DOHH2 (cell line): ENCODE data around the gene PODXL2.

Source experiments
- H3F3A ChIP-seq: fragments of 200-600 bp; sonication (generic), shearing (Covaris generic); 2 replicates; pipeline ENCODE4 v1.6.0; 2016; ENCODE audit warnings: antibody characterized with exemption, mild to moderate bottlenecking; ENCODE audit not compliant: control insufficient read depth, insufficient read depth
- H3K27ac ChIP-seq: fragments of 200-600 bp; sonication (generic); 2 replicates; pipeline ENCODE4 v1.5.1; 2014; ENCODE audit warnings: low read depth, mild to moderate bottlenecking, low read length, moderate library complexity
- H3K27me3 ChIP-seq: fragments of 200-600 bp; sonication (generic); 2 replicates; pipeline ENCODE4 v1.6.1; 2014; ENCODE audit warnings: mild to moderate bottlenecking, low read length, mixed read lengths; ENCODE audit not compliant: control insufficient read depth
- H3K36me3 ChIP-seq: fragments of 200-600 bp; sonication (generic); 2 replicates; pipeline ENCODE4 v1.6.1; 2014; ENCODE audit warnings: mild to moderate bottlenecking, low read length, moderate library complexity, mixed read lengths; ENCODE audit not compliant: control insufficient read depth
- H3K4me1 ChIP-seq: fragments of 200-600 bp; sonication (generic); 2 replicates; pipeline ENCODE4 v1.6.1; 2014; ENCODE audit warnings: mild to moderate bottlenecking, low read length, mixed read lengths; ENCODE audit not compliant: control insufficient read depth
- H3K4me2 ChIP-seq: fragments of 200-600 bp; sonication (generic); 2 replicates; pipeline ENCODE4 v1.6.0; 2014; ENCODE audit warnings: mild to moderate bottlenecking, low read length, moderate library complexity
- H3K4me3 ChIP-seq: fragments of 200-600 bp; sonication (generic); 2 replicates; pipeline ENCODE4 v1.5.1; 2014; ENCODE audit warnings: mild to moderate bottlenecking, low read length, mixed read lengths
- H3K79me2 ChIP-seq: fragments of 200-600 bp; sonication (generic); 2 replicates; pipeline ENCODE4 v1.6.1; 2014; ENCODE audit warnings: mild to moderate bottlenecking, low read length, mixed read lengths; ENCODE audit not compliant: control insufficient read depth
- H3K9me2 ChIP-seq: fragments of 200-600 bp; sonication (generic); replicated peaks from 2 replicates; pipeline ENCODE4 v1.6.1; 2014; ENCODE audit warnings: mild to moderate bottlenecking, low read length, mixed read lengths; ENCODE audit not compliant: control insufficient read depth
- H3K9me3 ChIP-seq: fragments of 200-600 bp; sonication (generic); 2 replicates; pipeline ENCODE4 v1.6.1; 2014; ENCODE audit warnings: antibody characterized with exemption, low read length, mixed read lengths; ENCODE audit not compliant: control insufficient read depth, insufficient read depth
- H4K20me1 ChIP-seq: fragments of 200-600 bp; sonication (generic); 2 replicates; pipeline ENCODE4 v1.6.0; 2014; ENCODE audit warnings: low read depth, mild to moderate bottlenecking, antibody characterized with exemption, low read length, moderate library complexity; ENCODE audit not compliant: control insufficient read depth, insufficient read depth
- CTCF ChIP-seq: fragments of 200-600 bp; sonication (generic); IDR thresholded peaks from one replicate; pipeline ENCODE4 v1.5.1; 2014; ENCODE audit warnings: antibody characterized with exemption, mild to moderate bottlenecking, low read depth, low read length; ENCODE audit not compliant: poor library complexity, severe bottlenecking
- EZH2phosphoT487 ChIP-seq: fragments of 200-600 bp; sonication (generic); IDR thresholded peaks from 2 replicates; pipeline ENCODE4 v1.6.1; 2017; ENCODE audit warnings: borderline replicate concordance, mild to moderate bottlenecking, antibody characterized with exemption, low read length, moderate library complexity, mixed read lengths

Gene PODXL2

GRCh38 chr3:127628788-127629466, at the start of gene PODXL2:
PODXL2 (plus strand) TSS chr3:127629185; CDS start chr3:127629220, 35 bp downstream.
- H3K27ac ChIP-seq: no peak within 1 kb of the TSS
- H3K27me3 ChIP-seq: no peaks in the 10 kb centered on the region

GRCh38 chr3:127580327-127581060, 48.5 kb upstream of the PODXL2 start:
- Histone ChIP-seq H3K4me3 (no peak overlapping the region), H3K79me2 (peaks cover 40% of the 10 kb centered on the region), H4K20me1 (0 out of 2 replicates have a peak, but pooled peaks cover 5% of the 10 kb centered on the region), H3K27me3 (no peaks in the 10 kb centered on the region), H3K9me3 (no peaks in the 10 kb centered on the region), H3K4me1 (no peaks in the 10 kb centered on the region), H3F3A (no peaks in the 10 kb centered on the region), H3K27ac (no peak overlapping the region), H3K9me2 (no peaks in the 10 kb centered on the region), H3K36me3 (peaks cover 3% of the 10 kb centered on the region), H3K4me2 (no peak overlapping the region)
- TF ChIP-seq EZH2phosphoT487: no peak
- TF ChIP-seq CTCF: no peak

More at GRCh38 chr3:127628788-127629466, at the start of gene PODXL2:
- no peaks in the 10 kb centered on the region for H3K9me2 ChIP-seq
- H3K4me3 ChIP-seq: no peak within 1 kb of the TSS
- no peaks in the 10 kb centered on the region for H3K9me3 ChIP-seq
- peak within 1 kb of the TSS; percentile 34 for H3K4me2 ChIP-seq
- no peaks in the 10 kb centered on the region for H4K20me1 ChIP-seq
- TF ChIP-seq CTCF (no peak), EZH2phosphoT487 (no peak)
- no peaks in the 10 kb centered on the region for H3K36me3 ChIP-seq
- peaks cover 7% of the 10 kb centered on the region for H3F3A ChIP-seq
- H3K4me1 ChIP-seq: peaks cover 29% of the 10 kb centered on the region
- H3K79me2 ChIP-seq: no peaks in the 10 kb centered on the region

GRCh38 chr3:127584734-127585133, 44.3 kb upstream of the PODXL2 start:
- peaks cover 78% of the 10 kb centered on the region for H3K79me2 ChIP-seq
- H3K9me3 ChIP-seq: no peaks in the 10 kb centered on the region
- H3K27ac ChIP-seq: no peak overlapping the region
- H3K27me3 ChIP-seq: no peaks in the 10 kb centered on the region
- no peaks in the 10 kb centered on the region for H3F3A ChIP-seq
- H4K20me1 ChIP-seq: peaks cover 5% of the 10 kb centered on the region; the same call in 1 of the 2 replicates
- TF ChIP-seq CTCF (no peak), EZH2phosphoT487 (no peak)
- H3K4me2 ChIP-seq: no peak overlapping the region
- no peaks in the 10 kb centered on the region for H3K9me2 ChIP-seq
- peaks cover 12% of the 10 kb centered on the region for H3K4me1 ChIP-seq
- no peak overlapping the region for H3K4me3 ChIP-seq
- H3K36me3 ChIP-seq: peaks cover 8% of the 10 kb centered on the region
